OCI-LY7 (cell line): ENCODE measurements around the gene BICRAL. TPM values are rescaled to one million over a fixed set of nuclear protein-coding genes. Genes with fewer than 3 reads are reported as not detected.

ENCODE experiments used
- BruUV-seq: library from RNA; stranded (reverse); fragments of 400-500 nt; replicated peaks from 2 replicates; lab custom pipeline; 2021; lab: Mats Ljungman, UMichigan
- CTCF ChIA-PET: fragments of 300-600 bp; sonication (Branson Sonifier 250); formaldehyde crosslinking; loops from one replicate; lab custom pipeline; 2022; ENCODE audit warnings: antibody characterized with exemption; ENCODE audit not compliant: unreplicated experiment; lab: Charles Lee
- POLR2A ChIA-PET: fragments of 300-600 bp; sonication (Branson Sonifier 250); formaldehyde crosslinking; loops from one replicate; lab custom pipeline; 2022; ENCODE audit warnings: antibody characterized with exemption; lab: Charles Lee
- DNase-seq: peaks from one replicate; pipeline ENCODE4 v3.0.0-alpha.2; 2015; ENCODE audit warnings: low spot score
- H2AFZ ChIP-seq: fragments of 200-600 bp; sonication (generic), shearing (Covaris generic); 2 replicates; pipeline ENCODE4 v1.6.1; 2014; ENCODE audit warnings: mild to moderate bottlenecking, antibody characterized with exemption, low read length, moderate library complexity
- H3K27ac ChIP-seq: fragments of 200-600 bp; sonication (generic); 2 replicates; pipeline ENCODE4 v1.5.1; 2014; ENCODE audit warnings: mixed run types, low read depth, mild to moderate bottlenecking, moderate library complexity, low read length, inconsistent platforms; ENCODE audit not compliant: poor library complexity, severe bottlenecking
- H3K36me3 ChIP-seq: fragments of 200-600 bp; sonication (generic); 2 replicates; pipeline ENCODE4 v1.6.1; 2014; ENCODE audit warnings: mild to moderate bottlenecking, antibody characterized with exemption, low read length, moderate library complexity, mixed read lengths; ENCODE audit not compliant: insufficient read depth
- H3K4me1 ChIP-seq: fragments of 200-600 bp; sonication (generic); 2 replicates; pipeline ENCODE4 v1.5.1; 2014; ENCODE audit warnings: mild to moderate bottlenecking, low read length; ENCODE audit not compliant: insufficient read depth, poor library complexity, severe bottlenecking
- H3K4me2 ChIP-seq: fragments of 200-600 bp; sonication (generic); 2 replicates; pipeline ENCODE4 v1.6.1; 2014; ENCODE audit warnings: mild to moderate bottlenecking, low read length
- H3K4me3 ChIP-seq: fragments of 200-600 bp; sonication (generic); 2 replicates; pipeline ENCODE4 v1.5.1; 2014; ENCODE audit warnings: mild to moderate bottlenecking, low read depth, low read length; ENCODE audit not compliant: poor library complexity, severe bottlenecking
- H3K79me2 ChIP-seq: fragments of 200-600 bp; sonication (generic); 2 replicates; pipeline ENCODE4 v1.6.1; 2016; ENCODE audit warnings: low read depth, mild to moderate bottlenecking, low read length, moderate library complexity, mixed read lengths; ENCODE audit not compliant: insufficient read depth
- H3K9me2 ChIP-seq: fragments of 200-600 bp; sonication (generic); 2 replicates; pipeline ENCODE4 v1.6.1; 2016; ENCODE audit warnings: mild to moderate bottlenecking, low read length, mixed read lengths; ENCODE audit not compliant: insufficient read depth
- H3K9me3 ChIP-seq: fragments of 200-600 bp; sonication (generic); 2 replicates; pipeline ENCODE4 v1.6.1; 2014; ENCODE audit warnings: mild to moderate bottlenecking, mixed run types, low read length, mixed read lengths
- H4K20me1 ChIP-seq: fragments of 200-600 bp; sonication (generic); 2 replicates; pipeline ENCODE4 v1.6.1; 2014; ENCODE audit warnings: mild to moderate bottlenecking, antibody characterized with exemption, low read length, moderate library complexity, mixed read lengths; ENCODE audit not compliant: insufficient read depth
- CTCF ChIP-seq: fragments of 200-600 bp; sonication (generic); conservative IDR thresholded peaks from 2 replicates; pipeline ENCODE4 v1.5.1; 2014; ENCODE audit warnings: mild to moderate bottlenecking, antibody characterized with exemption, low read length, moderate library complexity, mixed read lengths
- EZH2phosphoT487 ChIP-seq: fragments of 200-600 bp; sonication (generic); IDR thresholded peaks from 2 replicates; pipeline ENCODE4 v1.6.1; 2018; ENCODE audit warnings: low read depth, borderline replicate concordance, mild to moderate bottlenecking, mixed run types, antibody characterized with exemption, low read length, moderate library complexity, mixed read lengths
- intact Hi-C: fragments of 100-400 bp; cut with micrococcal nuclease; formaldehyde crosslinking; loops from one replicate; pipeline ENCODE4 v1.10.0; 2022; ENCODE audit not compliant: unreplicated experiment
- total RNA-seq, 2 experiments: library from RNA; depleted of rRNA in 1 of 2; stranded (reverse); fragments of >200 nt in 1 of 2; shearing (Covaris generic) in 1 of 2; gene quantifications; 2 replicates each; pipeline ENCODE4 v1.2.3, GENCODE V29; 2014 to 2022

The BICRAL gene
- total RNA-seq, 2 experiments from 2014 or later, result 10.3 to 25.7 TPM

GRCh38 chr6:42841844-42842584 lies 60.2 kb downstream of the BICRAL start:
- Histone ChIP-seq H3K79me2 (no peaks in the 10 kb centered on the region), H3K4me2 (no peak overlapping the region), H3K4me1 (no peaks in the 10 kb centered on the region), H4K20me1 (no peaks in the 10 kb centered on the region), H3K4me3 (no peak overlapping the region), H3K9me2 (no peaks in the 10 kb centered on the region), H2AFZ (no peak overlapping the region), H3K9me3 (no peaks in the 10 kb centered on the region), H3K27ac (no peak overlapping the region), H3K36me3 (peaks cover 33% of the 10 kb centered on the region)
- BruUV-seq, result no TSS peak
- intact Hi-C loops, result no loop called here
- TF ChIP-seq EZH2phosphoT487 (no peak), CTCF (no peak)
- POLR2A ChIA-PET, result interaction anchor here (0.6 to 1.1 kb wide), 4 partner anchors 11 to 147 kb away, joined by 3 read pairs; a partner anchor contains a TSS
- no peak for DNase-seq
- CTCF ChIA-PET, result no interaction called here

- Histone ChIP-seq H3K9me3 (no peaks in the 10 kb centered on the region), H3K4me3 (no peak overlapping the region), H3K79me2 (no peaks in the 10 kb centered on the region), H4K20me1 (no peaks in the 10 kb centered on the region), H3K36me3 (peaks cover 28% of the 10 kb centered on the region), H3K27ac (no peak overlapping the region), H3K4me2 (no peak overlapping the region), H3K4me1 (no peaks in the 10 kb centered on the region), H2AFZ (no peak overlapping the region), H3K9me2 (no peaks in the 10 kb centered on the region)
- intact Hi-C loops, result no loop called here
- no TSS peak for BruUV-seq
- TF ChIP-seq EZH2phosphoT487 (no peak), CTCF (no peak)
- ChIA-PET CTCF (no interaction called here), POLR2A (interaction anchor here (0.7 to 1.3 kb wide), 2 partner anchors 15 to 27 kb away, joined by 3 to 4 read pairs; no protein-coding TSS in a partner anchor)
- no peak for DNase-seq
Measured at GRCh38 chr6:42845327-42845694, 63.5 kb downstream of the BICRAL start.

DNA sequence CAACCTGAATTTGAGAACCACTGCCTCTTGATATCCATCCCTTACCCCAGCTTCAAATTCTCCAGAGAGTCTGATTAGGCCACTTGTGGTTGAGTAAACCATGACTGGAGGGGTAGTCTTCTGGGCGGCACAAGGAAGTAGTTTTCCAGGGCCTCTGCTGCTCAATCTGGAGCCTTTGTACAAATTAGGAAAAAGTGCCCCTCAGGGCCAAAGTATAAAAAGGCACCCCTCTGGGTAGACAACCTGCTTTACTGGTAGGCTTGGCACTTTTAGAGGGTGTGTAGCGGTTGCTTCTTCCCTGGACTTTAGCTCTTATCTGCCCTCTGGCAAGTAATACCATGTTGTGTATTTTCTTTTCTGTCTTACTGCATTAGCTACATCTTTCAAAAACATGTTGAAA lies 64.7 kb downstream of the BICRAL start:
- no peak for TF ChIP-seq EZH2phosphoT487
- TF ChIP-seq CTCF, result no peak
- Histone ChIP-seq H3K79me2 (no peaks in the 10 kb centered on the region), H2AFZ (no peak overlapping the region), H4K20me1 (no peaks in the 10 kb centered on the region), H3K36me3 (peaks cover 29% of the 10 kb centered on the region), H3K9me3 (no peaks in the 10 kb centered on the region), H3K4me3 (no peak overlapping the region), H3K27ac (no peak overlapping the region), H3K9me2 (no peaks in the 10 kb centered on the region), H3K4me1 (no peaks in the 10 kb centered on the region), H3K4me2 (no peak overlapping the region)
- CTCF ChIA-PET, result no interaction called here
- intact Hi-C loops, result no loop called here
- POLR2A ChIA-PET, result no interaction called here
- DNase-seq, result no peak
- BruUV-seq, result no TSS peak
